ENCODE data around the gene NRARP.

Gene NRARP

GRCh38 chr9:137275588-137276472 is 26.2 kb downstream of the NRARP start:
- no peak for FAIRE-seq

- FAIRE-seq, result no peak
Observed at GRCh38 chr9:137275203-137275587, 26.9 kb downstream of the NRARP start.

- no peak for FAIRE-seq
Observed at GRCh38 chr9:137273611-137274320, 28.3 kb downstream of the NRARP start.

- FAIRE-seq, result no peak
Observed at GRCh38 chr9:137273095-137273490, 29.0 kb downstream of the NRARP start.

- no peak for FAIRE-seq
Observed at GRCh38 chr9:137272241-137273094, 29.6 kb downstream of the NRARP start.

- no peak for FAIRE-seq
Observed at GRCh38 chr9:137271696-137272076, 30.4 kb downstream of the NRARP start.

- no peak for FAIRE-seq
Observed at GRCh38 chr9:137270929-137271695, 31.0 kb downstream of the NRARP start.

- FAIRE-seq, result no peak
Observed at GRCh38 chr9:137269231-137269772, 32.8 kb downstream of the NRARP start.

- no peak for FAIRE-seq
Observed at GRCh38 chr9:137268538-137269201, 33.4 kb downstream of the NRARP start.

- no peak for FAIRE-seq
Observed at GRCh38 chr9:137267933-137268355, 34.1 kb downstream of the NRARP start.

- FAIRE-seq, result no peak
Observed at GRCh38 chr9:137266585-137267453, 35.3 kb downstream of the NRARP start.

GRCh38 chr9:137266162-137266527 is 35.9 kb downstream of the NRARP start:
- FAIRE-seq, result no peak

GRCh38 chr9:137265496-137266161 is 36.4 kb downstream of the NRARP start:
- no peak for FAIRE-seq

- no peak for FAIRE-seq
Observed at GRCh38 chr9:137264067-137264466, 38.0 kb downstream of the NRARP start.

GRCh38 chr9:137263506-137263905 is 38.6 kb downstream of the NRARP start:
- no peak for FAIRE-seq

GRCh38 chr9:137262909-137263285 is 39.2 kb downstream of the NRARP start:
- no peak for FAIRE-seq

GRCh38 chr9:137262173-137262908 is 39.7 kb downstream of the NRARP start:
- peak; percentile 27 for FAIRE-seq

GRCh38 chr9:137256856-137257255 is 45.2 kb downstream of the NRARP start:
- no peak for FAIRE-seq

GRCh38 chr9:137256362-137256761 is 45.7 kb downstream of the NRARP start:
- no peak for FAIRE-seq
